SIG-M5 treated with dmso at 0.1 percent for 504 hours (cell line): Measurements from ENCODE around the gene DPYD.

Source experiments
- DNase-seq: peaks from one replicate; lab custom pipeline; 2025; ENCODE audit not compliant: unreplicated experiment; lab: John Stamatoyannopoulos, UW

DPYD gene

DNA sequence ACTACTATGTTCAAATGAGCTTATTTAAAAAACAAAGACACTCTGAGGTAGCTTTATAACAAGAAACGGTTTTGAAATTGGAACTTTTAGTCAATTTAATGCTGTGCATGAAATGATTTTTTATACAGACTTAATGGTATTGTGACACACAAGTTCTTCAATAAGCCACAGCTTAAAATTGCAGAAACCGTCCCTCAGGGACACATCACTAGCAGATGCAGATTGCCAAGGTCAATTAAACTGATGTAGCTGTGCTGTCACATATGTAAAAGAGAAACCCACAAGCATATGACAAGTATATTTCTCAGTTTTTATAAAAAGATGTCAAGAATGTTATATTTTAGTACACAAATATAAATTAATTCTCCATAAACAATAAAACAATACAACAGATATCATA is 366.9 kb downstream of the DPYD start:
- no peak for DNase-seq

DNA sequence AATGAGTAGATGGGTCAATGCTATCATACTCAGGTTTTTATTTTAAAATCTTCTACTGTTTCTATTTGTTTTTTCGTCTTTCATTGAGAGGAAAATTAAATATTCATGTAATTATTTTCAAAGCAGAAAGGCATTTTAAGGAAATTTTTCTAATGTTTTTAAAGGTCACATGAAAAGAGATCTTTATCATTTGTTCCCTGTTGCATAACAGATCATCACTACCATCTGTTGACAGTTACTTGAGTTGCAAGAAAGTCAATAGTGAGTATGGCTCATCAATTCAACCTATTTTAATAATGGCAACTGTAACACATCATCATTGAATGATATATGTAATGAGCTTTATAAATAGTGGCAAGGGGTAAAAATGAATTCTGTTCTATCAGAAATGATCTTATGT is 369.7 kb downstream of the DPYD start:
- no peak for DNase-seq

DNA sequence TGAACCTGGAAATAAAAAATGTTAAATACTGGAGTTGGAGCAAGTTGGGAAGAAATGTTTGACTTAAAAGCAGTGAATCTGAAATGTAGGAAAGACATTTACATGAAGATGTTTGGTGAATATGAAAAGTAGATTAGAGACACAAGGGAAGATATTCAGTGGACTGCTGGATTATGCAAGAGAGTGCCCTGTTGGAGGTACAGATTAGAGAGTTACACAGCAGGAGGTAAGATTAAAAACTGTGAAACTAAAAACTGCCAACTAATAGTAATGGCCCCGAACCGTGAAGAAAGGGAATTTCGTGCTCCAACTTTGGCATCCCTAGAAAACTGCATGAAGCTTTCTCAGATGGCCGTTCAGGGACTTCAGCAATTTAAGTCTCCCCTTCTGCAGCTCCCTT is 375.4 kb downstream of the DPYD start:
- no peak for DNase-seq

DNA sequence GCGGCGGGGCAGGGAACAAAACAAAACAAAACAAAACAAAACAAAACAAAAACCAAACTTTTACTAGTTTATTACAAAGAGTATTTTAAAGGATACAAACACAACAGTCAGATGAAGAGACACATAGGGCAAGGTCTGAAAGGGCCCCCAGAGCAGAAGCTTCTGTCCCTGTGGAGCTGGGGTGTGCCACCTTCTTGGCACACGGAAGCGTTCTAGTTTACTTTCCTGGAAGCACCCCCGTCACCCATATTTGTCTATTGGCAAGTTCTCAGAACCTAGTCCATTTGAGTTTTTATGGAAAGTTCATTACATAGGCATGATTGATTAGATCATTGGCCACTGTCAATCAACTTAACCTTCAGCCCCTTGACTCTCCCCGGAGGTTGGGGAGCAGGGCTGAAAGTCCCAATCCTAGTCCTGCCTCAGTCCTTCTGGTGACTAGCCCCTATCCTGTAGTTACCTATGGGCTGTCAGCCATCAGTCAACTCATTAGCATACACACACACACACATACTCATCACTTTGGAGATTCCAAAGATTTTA is 380.4 kb downstream of the DPYD start:
- DNase-seq = no peak

DNA sequence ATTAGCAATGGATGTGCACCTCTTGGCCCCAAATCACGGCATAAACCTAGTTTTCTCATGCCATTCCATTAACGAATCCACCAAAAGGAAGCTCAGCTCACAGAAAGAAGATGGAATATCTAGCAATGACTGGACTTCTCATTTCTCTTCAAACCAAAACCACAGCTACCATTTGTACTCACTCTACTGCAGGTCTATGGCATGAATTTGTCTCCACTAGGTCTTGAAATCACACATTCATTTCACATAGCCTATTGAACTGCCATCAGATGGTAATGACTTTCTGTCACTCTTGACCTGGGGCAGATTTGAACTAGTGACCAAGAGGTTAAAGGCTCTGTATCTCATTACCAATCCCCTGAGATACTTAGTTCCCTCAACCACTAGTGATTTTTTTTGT is 382.7 kb downstream of the DPYD start:
- no peak for DNase-seq

DNA sequence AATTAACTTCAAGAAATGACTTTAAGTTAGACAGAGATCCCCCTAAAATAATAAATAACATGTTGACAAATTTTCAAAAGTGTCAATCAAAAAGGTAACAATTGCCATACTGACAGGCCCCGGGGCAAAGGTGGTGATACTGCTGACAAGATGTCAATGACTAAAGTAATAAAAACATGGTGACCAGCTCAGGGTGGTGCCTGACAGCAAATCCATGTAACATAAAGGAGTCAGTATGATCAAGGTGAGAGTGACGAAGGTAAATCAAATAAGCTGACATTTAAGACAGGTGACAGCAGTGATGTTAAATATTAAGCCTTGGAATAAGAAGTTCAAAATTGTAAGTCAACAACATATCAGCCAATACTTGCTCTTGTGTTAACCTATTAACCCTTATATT is 387.5 kb downstream of the DPYD start:
- DNase-seq = no peak

DNA sequence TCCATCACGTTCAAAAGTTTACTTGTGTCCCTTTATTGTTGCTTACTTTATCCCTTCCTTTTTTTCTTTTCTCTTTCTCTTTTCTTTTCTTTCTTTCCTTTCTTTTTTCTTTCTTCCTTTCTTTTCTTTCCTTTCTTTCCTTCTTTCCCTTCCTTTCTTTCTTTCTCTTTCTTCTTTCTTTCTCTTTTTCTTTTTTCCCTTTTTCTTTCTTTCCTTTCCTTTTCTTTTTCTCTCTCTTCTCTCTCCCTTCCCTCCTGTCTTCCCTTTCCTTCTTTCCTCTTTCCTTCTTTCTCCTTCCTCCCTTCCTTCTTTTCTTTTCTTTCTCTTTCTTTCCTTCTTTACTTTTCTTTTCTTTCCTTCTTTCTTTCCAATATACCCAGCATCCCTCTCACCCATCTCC is 391.2 kb downstream of the DPYD start:
- DNase-seq = no peak

DNA sequence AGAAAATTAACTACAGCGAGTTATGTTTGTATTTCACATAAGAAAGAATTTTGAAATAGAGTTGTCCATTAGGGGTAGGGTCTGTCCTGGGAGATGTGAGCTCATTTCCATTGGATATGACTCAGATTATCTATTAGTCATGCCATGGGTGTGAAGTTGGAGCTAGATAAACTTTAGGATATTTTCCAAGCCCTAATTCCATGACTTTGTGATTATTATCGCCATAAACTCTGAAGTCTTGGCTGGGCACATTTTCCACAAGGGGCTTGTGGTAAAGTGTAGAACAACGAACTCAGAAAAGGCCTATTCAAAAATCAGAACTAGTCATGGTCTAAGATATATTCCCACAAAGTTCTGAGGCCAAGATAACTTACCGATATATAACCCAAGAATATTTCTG is 396.6 kb downstream of the DPYD start:
- no peak for DNase-seq

DNA sequence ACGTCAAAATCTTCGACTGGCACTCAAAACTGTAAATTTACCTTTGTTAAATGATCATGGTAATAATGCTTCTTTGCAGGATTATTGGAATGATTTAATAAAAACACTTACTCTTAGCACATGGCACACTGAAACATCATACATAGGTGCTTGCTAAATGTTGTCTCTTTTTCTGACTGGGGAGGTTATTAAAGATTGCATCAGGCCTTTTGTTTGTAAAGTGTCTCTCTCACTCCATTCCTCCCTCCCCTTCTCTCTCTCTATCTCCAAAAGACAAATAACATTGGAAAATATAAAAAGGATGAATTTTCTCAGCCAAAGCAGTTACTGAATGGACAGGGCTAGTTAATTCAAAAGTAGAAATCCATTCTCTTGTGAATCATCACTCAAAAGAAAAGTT is 404.2 kb downstream of the DPYD start:
- DNase-seq = no peak

DNA sequence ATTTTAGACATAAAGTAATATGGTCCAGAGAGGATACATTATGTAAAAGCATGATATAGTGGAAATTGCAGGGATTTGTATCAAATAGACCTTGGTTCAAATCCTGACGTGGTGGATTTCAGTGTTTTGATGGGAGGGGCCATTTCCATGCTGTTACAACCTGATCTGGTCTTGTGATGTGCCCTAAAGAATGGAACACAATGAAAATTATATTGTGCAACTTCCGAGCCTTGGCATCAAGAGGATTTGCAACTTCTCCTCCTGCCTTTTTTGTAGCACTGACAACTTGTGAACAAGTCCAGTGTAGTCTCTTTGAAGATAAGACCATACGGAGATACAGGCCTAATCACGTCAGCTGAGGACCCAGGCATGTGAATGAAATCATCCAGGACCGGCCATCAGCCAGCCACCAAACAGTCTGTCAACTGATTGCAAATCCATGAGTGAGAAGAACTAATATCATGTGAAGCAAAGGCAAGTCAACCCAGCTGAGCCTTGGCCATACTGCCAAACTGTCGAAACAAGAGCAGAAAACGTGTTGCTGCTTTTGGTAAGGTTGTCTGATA is 412.1 kb downstream of the DPYD start:
- DNase-seq = no peak

DNA sequence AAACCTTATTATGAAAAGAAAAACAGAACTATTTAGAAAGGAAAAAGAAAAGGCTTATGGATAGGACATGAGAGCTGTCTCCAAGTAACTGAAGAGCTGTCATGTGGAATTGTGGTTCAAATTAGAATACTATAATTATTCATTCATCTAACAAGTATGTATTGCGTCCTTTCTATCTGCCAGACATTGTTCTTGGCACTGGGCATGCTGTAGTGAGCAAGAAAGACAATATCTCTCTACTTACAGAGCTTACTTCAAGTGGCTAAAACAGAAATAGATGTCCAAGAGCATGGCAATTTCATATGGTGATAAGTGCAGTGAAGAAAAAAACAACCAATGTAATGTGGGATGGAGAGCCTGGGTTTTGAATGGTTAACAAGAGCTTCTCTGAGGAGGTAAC is 413.0 kb downstream of the DPYD start:
- DNase-seq = no peak

DNA sequence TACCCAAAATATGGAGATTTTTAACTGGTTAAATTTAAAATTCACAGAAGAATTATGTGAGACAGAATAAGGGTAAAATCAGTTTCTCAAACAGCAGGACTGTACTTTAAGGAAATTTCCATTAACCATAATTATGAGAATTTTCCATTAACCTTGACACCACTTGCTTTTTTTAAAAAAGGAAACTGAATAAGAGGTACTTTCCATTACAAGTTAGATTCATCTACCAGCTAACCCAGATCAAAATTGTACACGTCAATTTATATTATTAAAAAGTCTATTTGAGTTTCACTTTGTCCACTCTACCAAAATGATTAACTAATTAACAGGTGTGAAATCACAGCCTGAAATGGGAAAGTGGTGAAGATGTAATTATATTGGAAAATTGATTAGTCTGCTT is 414.5 kb downstream of the DPYD start:
- DNase-seq = no peak

DNA sequence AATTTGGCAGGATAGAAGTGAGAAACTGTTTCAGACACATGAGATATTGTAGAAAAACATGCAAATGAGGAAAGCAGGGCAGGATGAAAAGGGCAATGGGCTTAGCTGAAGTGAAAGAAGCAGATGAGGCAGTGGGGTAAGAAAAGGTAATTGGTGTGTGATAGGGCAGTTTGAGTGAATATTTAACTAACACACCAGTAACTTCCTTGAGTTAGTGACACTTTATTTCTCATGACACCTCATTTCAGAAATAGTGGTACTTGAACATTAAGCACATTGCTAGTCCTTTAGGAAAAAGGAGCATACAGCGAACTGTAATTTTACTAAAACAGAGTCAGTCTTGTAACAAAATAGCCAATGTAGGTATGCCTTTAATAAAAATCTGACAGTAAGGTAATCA is 415.0 kb downstream of the DPYD start:
- no peak for DNase-seq

DNA sequence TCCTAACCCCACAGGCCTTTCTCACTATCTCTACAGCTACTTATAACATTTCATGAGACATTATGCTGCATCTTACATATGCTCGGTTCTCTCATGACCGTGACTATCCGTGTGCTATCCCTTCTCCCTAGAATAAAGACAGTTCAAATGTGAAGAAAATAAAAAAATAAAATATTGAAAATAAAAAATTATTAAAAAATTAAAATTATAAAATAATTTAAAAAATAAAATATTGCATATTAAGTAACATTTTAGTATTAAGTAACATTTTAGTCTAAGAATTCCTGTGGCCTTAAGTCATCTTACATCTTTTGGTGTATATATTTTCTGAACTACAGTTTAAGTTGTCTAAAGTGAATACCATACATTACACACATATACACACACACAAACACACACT is 415.5 kb downstream of the DPYD start:
- no peak for DNase-seq

DNA sequence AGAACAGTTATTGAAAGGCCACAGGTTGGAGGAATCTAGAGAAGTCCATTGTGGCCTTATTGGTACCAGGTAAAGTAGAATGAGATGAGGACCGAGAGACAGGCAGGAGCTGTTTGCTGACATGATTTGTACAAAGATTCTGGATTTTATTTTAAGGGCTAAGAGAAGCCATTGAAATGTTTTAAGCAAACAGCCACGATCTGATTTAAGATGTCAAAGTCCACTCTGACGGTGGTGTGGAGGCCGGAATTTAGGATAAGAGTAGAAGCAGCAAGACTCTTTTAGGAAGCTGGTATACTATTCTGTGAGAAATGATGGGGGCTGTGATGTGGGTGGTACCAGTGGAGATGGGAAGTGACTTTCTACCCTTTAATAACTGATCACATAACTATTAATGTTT is 418.5 kb downstream of the DPYD start:
- no peak for DNase-seq

DNA sequence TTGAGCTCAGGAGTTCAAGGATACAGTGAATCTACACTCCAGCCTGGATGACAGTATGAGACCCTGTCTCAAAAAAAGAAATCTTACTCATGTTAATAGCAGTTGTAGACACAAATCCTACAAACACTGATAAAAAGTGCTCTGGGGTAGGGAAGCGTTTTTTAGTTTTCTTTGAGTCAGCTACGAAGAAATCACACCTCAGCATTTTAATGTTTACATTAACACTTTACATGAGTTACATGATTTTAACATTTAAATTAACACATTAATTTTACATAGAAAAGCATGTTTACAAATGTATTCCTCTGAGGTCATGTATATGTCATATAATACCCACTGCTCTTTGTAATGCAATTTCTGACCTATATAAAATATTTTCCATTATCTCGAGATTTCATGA is 419.2 kb downstream of the DPYD start:
- DNase-seq = no peak

DNA sequence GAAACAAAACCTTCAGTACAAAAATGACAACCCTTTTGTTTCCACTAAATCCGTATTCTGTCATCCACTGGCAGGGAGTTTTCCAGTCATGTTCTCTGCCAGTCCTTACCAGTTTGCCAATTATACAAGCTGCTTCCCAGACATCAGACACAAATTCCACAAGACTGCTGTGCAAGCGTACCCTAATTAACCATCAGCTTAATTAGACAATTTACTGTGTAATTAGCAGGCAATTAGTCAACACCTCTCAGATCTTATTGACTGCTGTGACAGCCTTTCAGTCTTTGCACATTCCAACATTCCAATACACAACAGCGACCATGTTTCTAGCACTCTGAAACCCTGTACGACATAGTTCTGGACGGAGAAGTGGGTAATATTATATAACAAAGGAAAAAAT is 420.1 kb downstream of the DPYD start:
- no peak for DNase-seq

DNA sequence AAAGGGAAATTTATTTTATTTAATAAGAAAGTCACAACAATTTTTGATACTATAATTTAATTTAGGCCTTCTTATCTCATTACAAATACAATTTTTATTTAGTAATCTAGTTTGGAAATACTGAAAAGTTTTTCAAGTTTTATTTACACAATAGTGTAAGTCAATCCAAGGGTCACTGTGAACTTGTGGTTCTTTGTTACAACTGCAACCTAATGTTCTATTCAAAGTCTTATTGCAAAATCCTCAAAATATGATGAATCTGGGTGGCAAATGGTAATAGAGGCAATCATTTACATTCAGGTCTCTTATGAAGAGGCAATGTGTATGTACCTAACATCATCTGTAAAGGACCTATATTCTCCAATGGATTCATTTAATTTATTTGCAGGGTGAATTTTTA is 421.2 kb downstream of the DPYD start:
- no peak for DNase-seq

DNA sequence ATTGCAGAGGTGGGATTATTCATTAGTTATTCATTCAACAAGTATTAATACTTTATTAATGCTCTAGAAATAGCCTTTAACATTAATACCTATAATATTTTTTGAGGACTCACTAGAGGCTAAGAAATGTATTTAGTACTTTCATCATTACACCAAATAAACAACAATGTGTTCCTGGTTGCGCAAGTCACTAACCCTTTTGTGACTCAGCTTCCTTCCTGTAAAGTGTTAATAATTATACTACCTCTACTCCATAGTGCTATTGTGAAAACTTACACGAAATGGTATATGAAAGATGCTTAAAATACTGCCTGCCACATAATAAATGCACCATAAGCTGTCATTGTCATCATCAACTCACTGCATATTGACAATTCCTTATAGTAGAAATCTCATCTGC is 431.0 kb downstream of the DPYD start:
- DNase-seq = peak; percentile 23

DNA sequence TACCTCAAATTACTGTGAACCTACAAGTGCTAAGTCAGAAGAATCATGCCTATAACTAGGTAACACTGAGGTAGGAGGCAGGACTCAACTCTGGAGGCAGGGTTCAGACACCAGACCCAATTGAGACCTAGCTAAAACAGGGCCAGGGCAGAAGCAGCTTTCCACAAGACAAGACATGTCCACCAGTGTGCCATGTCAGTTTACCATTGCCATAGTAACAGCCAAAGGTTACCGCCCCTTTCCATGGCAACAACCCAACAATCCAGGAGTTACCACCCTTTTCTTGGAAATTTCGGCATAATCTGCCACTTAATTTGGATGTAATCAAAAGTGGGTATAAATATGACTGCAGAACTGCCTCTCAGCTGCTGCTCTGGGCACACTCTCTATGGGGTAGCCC is 432.3 kb downstream of the DPYD start:
- DNase-seq = no peak

DNA sequence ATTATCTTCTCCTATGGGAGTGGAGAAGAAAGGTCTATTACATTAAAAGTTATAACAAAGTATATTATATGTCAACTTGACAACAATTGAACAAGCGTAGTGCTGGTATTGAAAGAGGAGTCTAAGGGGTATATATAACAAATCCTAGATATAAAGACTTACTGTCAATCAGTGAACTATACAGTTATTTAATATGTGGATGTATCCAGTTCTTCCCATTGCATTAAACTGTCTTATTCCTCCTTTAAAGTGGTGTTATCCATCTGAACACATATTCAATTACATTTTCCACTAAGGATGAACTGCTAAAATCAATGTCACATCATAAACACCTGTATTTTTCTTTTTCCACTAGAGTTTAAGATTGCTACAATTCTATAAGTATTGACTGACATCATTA is 438.8 kb downstream of the DPYD start:
- DNase-seq = no peak

DNA sequence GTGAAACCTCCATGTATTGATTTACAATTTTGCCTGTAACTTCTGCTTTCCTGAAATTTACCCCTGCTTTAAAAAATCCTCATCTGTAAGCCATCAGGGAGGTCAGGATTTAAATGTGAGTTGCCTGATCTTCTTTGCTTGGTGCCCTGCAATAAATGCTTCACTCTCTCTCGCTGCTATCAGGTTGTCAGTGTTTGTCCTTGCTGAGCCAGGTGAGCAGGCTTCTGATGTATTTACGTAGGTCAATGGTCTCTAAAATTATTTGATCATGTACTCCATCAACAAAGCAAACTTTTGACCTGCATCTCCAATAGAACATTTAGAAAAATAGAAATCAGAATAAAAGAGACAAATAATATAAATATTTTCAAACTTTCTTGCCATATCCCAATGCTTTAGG is 453.4 kb downstream of the DPYD start:
- DNase-seq = no peak

DNA sequence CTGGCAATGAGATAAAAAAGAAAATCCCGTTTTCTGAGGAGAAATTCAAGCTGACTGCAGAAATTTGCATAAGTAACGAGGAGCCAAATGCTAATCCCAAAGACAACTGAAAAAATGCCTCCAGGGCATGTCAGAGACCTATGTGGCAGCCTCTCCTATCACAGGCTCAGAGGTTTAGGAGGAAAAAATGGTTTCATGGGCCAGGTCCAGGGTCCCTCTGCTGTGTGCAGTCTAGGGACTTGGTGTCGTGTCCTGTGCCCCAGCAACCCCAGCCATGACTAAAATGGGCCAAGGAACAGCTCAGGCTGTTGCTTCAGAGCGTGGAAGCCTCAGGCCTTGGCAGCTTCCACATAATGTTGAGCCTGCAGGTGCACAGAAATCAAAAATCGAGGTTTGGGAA is 456.5 kb downstream of the DPYD start:
- DNase-seq = no peak

DNA sequence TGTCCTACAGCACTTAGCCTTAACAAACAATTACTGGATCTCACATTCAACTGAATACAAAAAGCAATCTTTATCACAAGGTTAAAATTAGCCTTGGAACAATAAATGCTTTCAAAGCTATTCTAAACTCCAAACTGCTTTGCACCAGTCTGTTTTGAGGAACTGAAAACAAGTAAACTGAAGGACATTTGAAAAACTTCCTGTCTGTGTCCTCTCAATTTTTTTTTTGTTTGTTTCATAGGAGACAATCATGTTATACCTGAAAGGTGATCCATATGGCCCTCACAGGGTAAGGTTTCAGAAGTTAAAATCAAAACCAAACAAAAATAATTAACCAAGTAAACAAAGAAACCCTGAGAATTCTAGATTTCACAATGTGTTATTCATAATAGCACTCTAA is 459.1 kb downstream of the DPYD start:
- peak; percentile 28 for DNase-seq
